GM19099 (cell line): ENCODE measurements around the gene CD53.

ENCODE experiments used
- POLR2A ChIP-seq: IDR thresholded peaks from 3 replicates; pipeline ENCODE4 v1.6.1; 2011; ENCODE audit warnings: low read depth; ENCODE audit not compliant: insufficient read length; ENCODE audit errors: extremely low read depth

The CD53 gene

DNA sequence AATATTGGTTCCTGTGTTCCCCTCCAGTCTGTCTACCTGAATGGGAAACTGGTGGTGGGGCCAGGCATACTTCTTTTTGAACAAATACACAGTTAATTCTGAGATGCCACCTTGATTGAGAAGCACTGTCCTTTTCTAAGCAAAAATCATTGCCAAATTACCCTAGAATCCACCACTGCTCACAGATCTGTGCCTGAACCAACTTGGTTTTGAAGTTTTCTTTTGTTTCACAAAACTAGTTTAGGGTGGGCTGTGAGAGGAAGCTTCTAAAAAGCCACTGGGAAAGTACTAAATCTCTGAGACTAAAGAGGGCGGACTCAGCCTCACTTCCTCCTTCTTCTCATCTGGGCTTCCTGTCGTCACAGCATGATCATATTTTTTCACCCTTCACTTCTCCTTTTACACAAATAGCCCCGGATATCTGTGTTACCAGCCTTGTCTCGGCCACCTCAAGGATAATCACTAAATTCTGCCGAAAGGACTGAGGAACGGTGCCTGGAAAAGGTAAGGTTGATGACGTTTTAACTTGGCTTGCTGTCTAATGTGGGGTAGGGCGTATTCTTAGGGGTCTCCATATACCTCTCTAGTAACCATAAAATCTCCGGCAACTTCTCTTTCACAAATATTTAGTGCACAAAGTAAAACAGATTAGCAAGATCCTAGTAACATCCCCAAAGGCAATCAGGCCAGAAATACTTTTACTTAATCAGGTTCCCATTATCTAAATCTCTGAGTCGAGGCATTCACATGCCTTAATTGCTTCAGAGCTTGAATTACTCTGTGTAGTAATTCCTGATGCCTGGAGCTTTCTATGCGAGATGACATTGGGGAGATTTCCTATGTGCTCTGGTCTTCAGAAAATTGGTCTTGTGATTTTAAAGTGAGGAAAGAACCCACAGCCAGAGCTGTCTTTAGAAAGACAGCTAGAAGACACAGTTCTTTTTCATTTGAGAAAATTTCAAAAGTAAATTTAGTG is at the start of gene CD53:
CD53 (plus strand) TSS at position 404 of the 976 bp plus-strand sequence. CDS start 18,261 bp downstream, outside the sequence.
- peak; percentile 80 for TF ChIP-seq POLR2A

GRCh38 chr1:110824192-110824591 is 48.8 kb upstream of the CD53 start:
- TF ChIP-seq POLR2A, result no peak

- TF ChIP-seq POLR2A, result no peak
Measured at GRCh38 chr1:110829955-110830553, 42.9 kb upstream of the CD53 start.

- TF ChIP-seq POLR2A, result no peak
Measured at GRCh38 chr1:110846861-110847260, 26.1 kb upstream of the CD53 start.

- TF ChIP-seq POLR2A, result no peak
Measured at GRCh38 chr1:110850145-110850544, 22.8 kb upstream of the CD53 start.

GRCh38 chr1:110850627-110851026 is 22.3 kb upstream of the CD53 start:
- no peak for TF ChIP-seq POLR2A

DNA sequence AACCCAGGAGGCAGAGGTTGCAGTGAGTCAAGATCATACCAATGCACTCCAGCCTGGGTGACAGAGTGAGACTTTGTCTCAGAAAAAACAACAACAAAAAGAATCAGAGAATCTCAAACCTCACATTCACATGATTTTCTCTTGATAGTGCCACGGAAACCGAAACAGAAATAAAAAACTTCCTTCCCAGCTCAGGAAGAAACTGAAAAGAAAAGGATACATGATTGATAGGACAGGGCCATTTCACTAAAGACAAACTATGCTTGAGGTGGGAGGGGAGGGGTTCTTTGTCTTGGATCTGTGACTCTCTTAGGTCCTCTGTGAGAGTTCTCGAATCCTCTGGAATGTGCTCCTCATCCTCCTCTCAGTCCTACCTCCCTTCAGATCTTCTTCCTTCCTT is 19.8 kb upstream of the CD53 start:
- no peak for TF ChIP-seq POLR2A

GRCh38 chr1:110856410-110856809 is 16.5 kb upstream of the CD53 start:
- no peak for TF ChIP-seq POLR2A

- TF ChIP-seq POLR2A, result no peak
Measured at GRCh38 chr1:110857964-110858948, 14.7 kb upstream of the CD53 start.

DNA sequence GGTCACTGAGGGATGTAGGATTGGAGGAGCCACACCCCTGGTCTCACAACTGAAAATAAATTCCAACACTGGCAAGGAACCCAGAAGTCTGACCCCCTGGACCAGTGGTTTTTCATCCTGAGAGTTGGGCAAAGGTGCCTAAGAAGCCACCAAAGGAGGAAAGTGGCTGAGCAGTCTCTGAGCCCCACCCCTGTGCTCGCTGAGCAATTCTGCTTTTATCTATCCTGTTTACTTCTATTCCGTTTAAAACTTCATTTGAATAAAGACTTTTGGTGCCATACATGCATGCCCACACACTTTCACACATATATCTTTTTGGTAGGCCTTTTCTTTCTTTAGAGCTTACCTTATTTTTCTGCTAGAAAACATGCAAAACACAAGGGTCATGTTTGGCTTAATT is 13.9 kb upstream of the CD53 start:
- TF ChIP-seq POLR2A, result no peak

DNA sequence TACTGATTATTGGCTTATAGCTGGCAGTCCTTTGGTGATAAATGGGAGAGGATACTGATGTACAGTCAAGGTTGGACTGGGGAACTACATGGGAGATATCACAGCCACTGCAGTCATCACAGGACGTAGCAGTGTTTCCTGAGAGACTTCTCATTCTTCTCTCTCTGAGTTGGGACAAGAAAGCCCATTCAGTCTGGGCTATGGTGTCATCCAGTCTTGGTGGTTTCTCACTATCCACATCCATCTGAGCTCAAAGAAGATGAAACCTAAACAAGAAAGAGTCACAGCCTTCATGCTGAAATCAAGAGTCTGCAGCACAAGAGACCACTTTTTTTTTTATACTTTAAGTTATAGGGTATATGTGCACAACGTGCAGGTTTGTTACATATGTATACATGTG is 12.8 kb upstream of the CD53 start:
- TF ChIP-seq POLR2A, result no peak

DNA sequence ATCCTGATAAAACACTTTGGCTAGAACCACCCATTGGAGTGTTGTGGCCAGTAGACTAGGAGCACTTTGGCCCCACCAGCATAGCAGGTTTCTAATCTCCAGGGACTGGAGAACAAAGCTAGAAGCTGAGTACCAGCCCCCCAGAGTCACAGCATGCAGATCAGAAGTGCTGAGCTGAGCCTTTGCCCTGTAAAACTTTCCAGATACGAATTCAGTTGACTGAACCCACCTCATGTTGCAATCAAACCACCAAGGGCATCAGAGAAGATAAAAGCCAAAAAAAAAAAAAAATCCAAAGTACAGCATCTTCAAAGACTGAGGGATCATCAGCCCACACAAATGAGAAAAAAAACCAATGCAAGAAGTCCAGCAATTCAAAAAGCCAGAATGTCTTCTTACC is 8.7 kb upstream of the CD53 start:
- no peak for TF ChIP-seq POLR2A

GRCh38 chr1:110870721-110871388 is 2.1 kb upstream of the CD53 start:
- TF ChIP-seq POLR2A, result peak; percentile 31

DNA sequence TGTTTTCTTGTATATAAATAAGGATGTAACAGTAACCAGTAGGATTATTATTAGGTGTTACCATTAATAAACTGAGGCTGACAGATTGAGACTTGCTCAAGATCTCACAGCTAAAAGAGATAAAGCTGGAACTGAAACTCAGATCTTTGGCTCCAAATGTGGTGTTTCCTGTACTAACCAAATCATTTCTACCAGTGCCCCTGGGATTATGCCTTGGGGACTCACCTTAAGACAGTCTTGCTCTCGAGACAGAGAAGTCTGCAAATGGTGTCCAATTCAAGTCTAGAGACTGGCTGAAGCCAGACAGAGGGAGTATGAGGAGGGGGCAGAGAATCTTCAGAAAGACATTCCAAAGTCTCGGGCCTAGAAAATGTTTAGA is 593 bp upstream of the CD53 start:
- TF ChIP-seq POLR2A, result peak; percentile 24
